ENCODE results near the gene SRGAP3. TPM values are rescaled to one million over a fixed set of nuclear protein-coding genes. Genes with fewer than 3 reads are reported as not detected.

Gene SRGAP3
- polyA plus RNA-seq, 3 donors, result 0.27 to 1.3 (median 0.87) TPM

- no peaks in the 10 kb centered on the region for H4K20me1 ChIP-seq (ENCODE audit: insufficient read depth, low read length)
- H3K9ac ChIP-seq (ENCODE audit: insufficient read depth, low read length, poor library complexity, severe bottlenecking), result no peak overlapping the region
- H3K4me1 Mint-ChIP-seq, result peaks cover 7% of the 10 kb centered on the region
- no peak overlapping the region for H3K4me3 ChIP-seq (replicated peaks in 1 of 3; ENCODE audit: low read depth in 2 of 3, low read length in 3 of 3)
- 97% methylated on average over 4 of the region's 5 CpGs for WGBS (ENCODE audit: insufficient coverage)
- no peaks in the 10 kb centered on the region for H3K36me3 ChIP-seq (replicated peaks in 1 of 2; ENCODE audit: control insufficient read depth in 1 of 2, insufficient read depth in 2 of 2, low read length in 2 of 2)
- H3K27ac ChIP-seq (ENCODE audit: low read depth in 1 of 2, low read length in 2 of 2), result no peak overlapping the region
- no peaks in the 10 kb centered on the region for H3K9me3 ChIP-seq (replicated peaks in 1 of 2; ENCODE audit: control insufficient read depth in 1 of 2, insufficient read depth in 1 of 2, low read length in 2 of 2)
- peaks cover 0 to 3% (median 1%) of the 10 kb centered on the region in 3 donors for H3K27me3 Mint-ChIP-seq (ENCODE audit: low read depth in 3 of 3)
- H3K4me1 ChIP-seq (ENCODE audit: control insufficient read depth in 1 of 2, insufficient read depth in 2 of 2, low read length in 2 of 2), result peaks cover 4% of the 10 kb centered on the region in 2 donors
- no peaks in the 10 kb centered on the region for H3K27me3 ChIP-seq (ENCODE audit: control insufficient read depth in 2 of 2, insufficient read depth in 2 of 2, low read length in 2 of 2)
- H3K36me3 Mint-ChIP-seq, result no peaks in the 10 kb centered on the region
- H3K4me2 ChIP-seq (replicated peaks; ENCODE audit: extremely low read depth, low read length, poor library complexity, severe bottlenecking), result no peak overlapping the region
- H2AFZ ChIP-seq (ENCODE audit: insufficient read depth, low read depth, low read length, poor library complexity, severe bottlenecking), result no peak overlapping the region
- DNase-seq, result no peak
- intact Hi-C loops (cut with micrococcal nuclease), result no loop called here
- no peak for TF ChIP-seq CTCF (IDR thresholded peaks at IDR 0.05)
- H3K4me3 Mint-ChIP-seq, result no peak overlapping the region
- H3K9me3 Mint-ChIP-seq, result no peaks in the 10 kb centered on the region
- no peaks in the 10 kb centered on the region for H3K79me2 ChIP-seq (ENCODE audit: insufficient read depth, low read length)
- no peak overlapping the region for H3K27ac Mint-ChIP-seq
These were observed 63.7 kb downstream of the SRGAP3 start for GRCh38 chr3:9185701-9186100.

GRCh38 chr3:9185046-9185445 lies 64.4 kb downstream of the SRGAP3 start:
- H3K9ac ChIP-seq (ENCODE audit: insufficient read depth, low read length, poor library complexity, severe bottlenecking), result no peak overlapping the region
- Mint-ChIP-seq H3K27ac (no peak overlapping the region), H3K4me1 (peaks cover 14% of the 10 kb centered on the region), H3K27me3 (ENCODE audit: low read depth in 3 of 3) (peaks cover 0 to 3% (median 1%) of the 10 kb centered on the region in 3 donors), H3K36me3 (no peaks in the 10 kb centered on the region), H3K4me3 (no peak overlapping the region), H3K9me3 (no peaks in the 10 kb centered on the region)
- H3K36me3 ChIP-seq (replicated peaks in 1 of 2; ENCODE audit: control insufficient read depth in 1 of 2, insufficient read depth in 2 of 2, low read length in 2 of 2), result no peaks in the 10 kb centered on the region
- no peaks in the 10 kb centered on the region for H3K27me3 ChIP-seq (ENCODE audit: control insufficient read depth in 2 of 2, insufficient read depth in 2 of 2, low read length in 2 of 2)
- intact Hi-C loops (cut with micrococcal nuclease), result no loop called here
- H4K20me1 ChIP-seq (ENCODE audit: insufficient read depth, low read length), result no peaks in the 10 kb centered on the region
- no peak overlapping the region for H3K27ac ChIP-seq (ENCODE audit: low read depth in 1 of 2, low read length in 2 of 2)
- no peak for DNase-seq
- H2AFZ ChIP-seq (ENCODE audit: insufficient read depth, low read depth, low read length, poor library complexity, severe bottlenecking), result no peak overlapping the region
- H3K79me2 ChIP-seq (ENCODE audit: insufficient read depth, low read length), result no peaks in the 10 kb centered on the region
- H3K4me1 ChIP-seq (ENCODE audit: control insufficient read depth in 1 of 2, insufficient read depth in 2 of 2, low read length in 2 of 2), result peaks cover 11% of the 10 kb centered on the region in 2 donors
- WGBS (ENCODE audit: insufficient coverage), result 81% methylated on average over 1 of the region's 3 CpGs
- no peak overlapping the region for H3K4me2 ChIP-seq (replicated peaks; ENCODE audit: extremely low read depth, low read length, poor library complexity, severe bottlenecking)
- TF ChIP-seq CTCF (IDR thresholded peaks at IDR 0.05), result no peak
- no peak overlapping the region for H3K4me3 ChIP-seq (replicated peaks in 1 of 3; ENCODE audit: low read depth in 2 of 3, low read length in 3 of 3)
- no peaks in the 10 kb centered on the region for H3K9me3 ChIP-seq (replicated peaks in 1 of 2; ENCODE audit: control insufficient read depth in 1 of 2, insufficient read depth in 1 of 2, low read length in 2 of 2)

All from CD14-positive monocyte (primary cell).